ENCODE results near the gene DPEP2.

Gene DPEP2

GRCh38 chr16:67945392-67945933, 53.8 kb downstream of the DPEP2 start:
- TF ChIP-seq CEBPB (IDR thresholded peaks at IDR 0.05) (no peak), TCF12 (IDR thresholded peaks at IDR 0.05; ENCODE audit: low read depth) (no peak), EP300 (IDR thresholded peaks at IDR 0.05; ENCODE audit: borderline replicate concordance) (no peak), CREB1 (IDR thresholded peaks at IDR 0.05; ENCODE audit: low read depth) (no peak), TEAD4 (IDR thresholded peaks at IDR 0.05) (no peak), FOXM1 (IDR thresholded peaks at IDR 0.05; ENCODE audit: borderline replicate concordance, low read depth) (no peak), RAD21 (IDR thresholded peaks at IDR 0.05; ENCODE audit: low read depth) (no peak), ZBTB7A (IDR thresholded peaks at IDR 0.05; ENCODE audit: low read depth) (no peak), NFIC (IDR thresholded peaks at IDR 0.05) (no peak), USF1 (IDR thresholded peaks at IDR 0.05) (no peak), TAF1 (IDR thresholded peaks at IDR 0.05; ENCODE audit: low read depth) (no peak), YY1 (IDR thresholded peaks at IDR 0.05; ENCODE audit: low read depth) (no peak), MAX (IDR thresholded peaks at IDR 0.05) (no peak), EGR1 (IDR thresholded peaks at IDR 0.05) (no peak)
- TF ChIP-seq, protein P1, sequence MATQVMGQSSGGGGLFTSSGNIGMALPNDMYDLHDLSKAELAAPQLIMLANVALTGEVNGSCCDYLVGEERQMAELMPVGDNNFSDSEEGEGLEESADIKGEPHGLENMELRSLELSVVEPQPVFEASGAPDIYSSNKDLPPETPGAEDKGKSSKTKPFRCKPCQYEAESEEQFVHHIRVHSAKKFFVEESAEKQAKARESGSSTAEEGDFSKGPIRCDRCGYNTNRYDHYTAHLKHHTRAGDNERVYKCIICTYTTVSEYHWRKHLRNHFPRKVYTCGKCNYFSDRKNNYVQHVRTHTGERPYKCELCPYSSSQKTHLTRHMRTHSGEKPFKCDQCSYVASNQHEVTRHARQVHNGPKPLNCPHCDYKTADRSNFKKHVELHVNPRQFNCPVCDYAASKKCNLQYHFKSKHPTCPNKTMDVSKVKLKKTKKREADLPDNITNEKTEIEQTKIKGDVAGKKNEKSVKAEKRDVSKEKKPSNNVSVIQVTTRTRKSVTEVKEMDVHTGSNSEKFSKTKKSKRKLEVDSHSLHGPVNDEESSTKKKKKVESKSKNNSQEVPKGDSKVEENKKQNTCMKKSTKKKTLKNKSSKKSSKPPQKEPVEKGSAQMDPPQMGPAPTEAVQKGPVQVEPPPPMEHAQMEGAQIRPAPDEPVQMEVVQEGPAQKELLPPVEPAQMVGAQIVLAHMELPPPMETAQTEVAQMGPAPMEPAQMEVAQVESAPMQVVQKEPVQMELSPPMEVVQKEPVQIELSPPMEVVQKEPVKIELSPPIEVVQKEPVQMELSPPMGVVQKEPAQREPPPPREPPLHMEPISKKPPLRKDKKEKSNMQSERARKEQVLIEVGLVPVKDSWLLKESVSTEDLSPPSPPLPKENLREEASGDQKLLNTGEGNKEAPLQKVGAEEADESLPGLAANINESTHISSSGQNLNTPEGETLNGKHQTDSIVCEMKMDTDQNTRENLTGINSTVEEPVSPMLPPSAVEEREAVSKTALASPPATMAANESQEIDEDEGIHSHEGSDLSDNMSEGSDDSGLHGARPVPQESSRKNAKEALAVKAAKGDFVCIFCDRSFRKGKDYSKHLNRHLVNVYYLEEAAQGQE (IDR thresholded peaks at IDR 0.05; ENCODE audit: low read depth): no peak

GRCh38 chr16:67944690-67945391, 54.4 kb downstream of the DPEP2 start:
- TF ChIP-seq MAX (IDR thresholded peaks at IDR 0.05) (no peak), CEBPB (IDR thresholded peaks at IDR 0.05) (no peak), FOXM1 (IDR thresholded peaks at IDR 0.05; ENCODE audit: borderline replicate concordance, low read depth) (no peak), TEAD4 (IDR thresholded peaks at IDR 0.05) (no peak)
- TF ChIP-seq, protein P1 (IDR thresholded peaks at IDR 0.05; ENCODE audit: low read depth): no peak

DNA sequence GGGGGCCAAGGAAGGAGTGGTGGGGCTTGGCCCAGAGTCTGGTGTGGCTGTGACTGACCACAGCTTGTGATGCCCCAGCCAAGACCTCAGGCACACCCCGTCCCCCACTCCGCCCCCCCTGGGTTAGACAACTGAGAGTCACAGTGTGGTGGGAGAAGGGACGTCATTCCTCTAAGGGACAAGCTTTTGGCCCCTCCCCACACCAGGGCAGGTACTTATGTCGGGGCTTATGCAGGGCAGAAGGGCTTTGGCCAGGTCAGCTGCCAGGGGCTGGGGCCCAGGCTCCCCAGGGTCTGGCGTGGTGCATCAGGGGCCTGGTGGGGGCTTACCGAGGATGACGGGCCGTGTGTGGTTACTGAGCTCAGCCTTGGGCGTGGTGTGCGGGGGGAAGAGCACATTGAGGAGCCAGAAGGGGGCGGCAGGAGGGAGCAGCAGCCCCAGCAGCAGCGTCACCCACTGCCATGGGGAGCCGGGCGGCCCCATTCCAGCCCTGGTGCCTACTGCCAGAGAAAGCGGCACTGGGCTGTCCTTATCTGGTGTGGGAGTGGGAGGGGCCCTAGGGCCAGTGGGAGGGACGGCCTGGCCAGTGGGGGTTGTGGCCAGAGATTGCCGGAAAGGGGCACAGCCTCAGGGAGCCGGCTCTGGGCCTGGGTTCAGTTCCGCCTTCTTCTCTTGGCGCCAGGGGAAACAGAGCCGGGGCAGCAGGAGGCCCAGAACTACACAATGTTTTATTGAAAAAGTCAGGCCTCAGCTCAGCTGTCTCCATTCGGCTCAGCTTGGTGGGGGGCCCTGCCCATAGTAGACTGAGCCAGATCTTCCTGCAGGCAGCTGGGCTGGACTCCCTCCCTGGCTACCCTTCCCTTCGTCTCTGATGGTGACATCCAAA, 55.4 kb downstream of the DPEP2 start, which contains the start of gene LCAT:
TSS of gene LCAT (minus strand) at position 502 of the 886 bp plus-strand sequence. CDS start at position 483, 19 bp downstream.
- TF ChIP-seq YY1 (IDR thresholded peaks at IDR 0.05; ENCODE audit: low read depth): no peak
- TF ChIP-seq NFIC (IDR thresholded peaks at IDR 0.05): no peak
- no peak for TF ChIP-seq FOXM1 (IDR thresholded peaks at IDR 0.05; ENCODE audit: borderline replicate concordance, low read depth)
- TF ChIP-seq TCF12 (IDR thresholded peaks at IDR 0.05; ENCODE audit: low read depth): no peak
- TF ChIP-seq ZBTB7A (IDR thresholded peaks at IDR 0.05; ENCODE audit: low read depth): no peak
- no peak for TF ChIP-seq TEAD4 (IDR thresholded peaks at IDR 0.05)
- TF ChIP-seq, protein P1 (IDR thresholded peaks at IDR 0.05; ENCODE audit: low read depth): no peak
- TF ChIP-seq CREB1 (IDR thresholded peaks at IDR 0.05; ENCODE audit: low read depth): no peak
- TF ChIP-seq MAX (IDR thresholded peaks at IDR 0.05): no peak
- no peak for TF ChIP-seq EP300 (IDR thresholded peaks at IDR 0.05; ENCODE audit: borderline replicate concordance)
- TF ChIP-seq USF1 (IDR thresholded peaks at IDR 0.05): no peak
- TF ChIP-seq TAF1 (IDR thresholded peaks at IDR 0.05; ENCODE audit: low read depth): no peak
- no peak for TF ChIP-seq RAD21 (IDR thresholded peaks at IDR 0.05; ENCODE audit: low read depth)
- no peak for TF ChIP-seq CEBPB (IDR thresholded peaks at IDR 0.05)
- TF ChIP-seq EGR1 (IDR thresholded peaks at IDR 0.05): no peak

All from Ishikawa (cell line).